Hypothalamus (tissue), 51 donors: ENCODE measurements around the gene ITGA1.

Experiments
- DNase-seq, 51 donors: peaks; one replicate each; lab custom pipeline; 2025; lab: John Stamatoyannopoulos, UW

The ITGA1 gene

GRCh38 chr5:52989781-52990527, 202.2 kb downstream of the ITGA1 start:
- DNase-seq, result peak in 40 of 51 donors; percentile 2 to 71 (median 38)

GRCh38 chr5:52990528-52990925, 202.8 kb downstream of the ITGA1 start:
- no peak for DNase-seq

- no peak for DNase-seq
Measured at GRCh38 chr5:52993367-52993766, 205.7 kb downstream of the ITGA1 start.

GRCh38 chr5:52994266-52994665, 206.6 kb downstream of the ITGA1 start:
- DNase-seq, result no peak

GRCh38 chr5:52995095-52995494, 207.4 kb downstream of the ITGA1 start:
- no peak for DNase-seq

- no peak for DNase-seq
Measured at GRCh38 chr5:52995914-52996313, 208.2 kb downstream of the ITGA1 start.

GRCh38 chr5:52996979-52997378, 209.3 kb downstream of the ITGA1 start:
- DNase-seq, result peak in 1 of 51 donors; percentile 58

- peak in 36 of 51 donors; percentile 2 to 83 (median 50) for DNase-seq
Measured at GRCh38 chr5:52997424-52997823, 209.7 kb downstream of the ITGA1 start.

- no peak for DNase-seq
Measured at GRCh38 chr5:52998552-52999313, 211.0 kb downstream of the ITGA1 start.

GRCh38 chr5:52999344-52999949, 211.7 kb downstream of the ITGA1 start:
- no peak for DNase-seq

GRCh38 chr5:53001541-53001940, 213.8 kb downstream of the ITGA1 start:
- no peak for DNase-seq

- no peak for DNase-seq
Measured at GRCh38 chr5:53002491-53002890, 214.8 kb downstream of the ITGA1 start.

GRCh38 chr5:53003144-53003543, 215.4 kb downstream of the ITGA1 start:
- DNase-seq, result no peak

- DNase-seq, result no peak
Measured at GRCh38 chr5:53006911-53007890, 219.5 kb downstream of the ITGA1 start.

GRCh38 chr5:53008751-53009150, 221.0 kb downstream of the ITGA1 start:
- no peak for DNase-seq
